Retinal pigment epithelial cell (primary cell): ENCODE results near the gene NID1.

Source experiments
- DNase-seq: peaks from one replicate; pipeline ENCODE4 v3.0.0-alpha.2; 2010; ENCODE audit warnings: low read depth
- H3K4me3 ChIP-seq: 2 replicates; pipeline ENCODE4 v1.5.1; 2011; ENCODE audit warnings: mild to moderate bottlenecking, low read length, control low read depth, moderate library complexity
- TF ChIP-seq, protein P1 (sequence below): conservative IDR thresholded peaks from 2 replicates; pipeline ENCODE4 v1.5.1; 2011; ENCODE audit warnings: low read depth, low read length, control low read depth, inconsistent platforms

Gene NID1

DNA sequence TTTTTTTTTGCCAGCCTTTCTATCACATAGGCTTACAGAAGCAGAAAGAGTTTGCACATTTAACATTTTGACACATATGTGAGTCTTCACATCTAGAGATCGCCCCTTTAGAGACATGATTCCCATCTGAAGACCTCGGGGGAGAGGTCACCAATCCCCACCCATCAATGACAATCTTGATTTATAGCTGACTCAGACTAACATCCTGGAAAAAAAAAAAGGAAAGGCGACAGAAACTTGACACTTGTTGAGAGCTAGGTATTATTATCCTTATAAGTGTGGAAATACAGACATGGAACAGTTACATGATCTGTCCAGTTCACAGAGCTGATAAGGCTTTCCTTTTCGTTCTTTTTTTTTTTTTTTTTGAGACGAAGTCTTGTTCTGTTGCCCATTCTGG, 28.0 kb upstream of the NID1 start:
- H3K4me3 ChIP-seq = no peak overlapping the region
- DNase-seq = no peak
- TF ChIP-seq, protein P1, sequence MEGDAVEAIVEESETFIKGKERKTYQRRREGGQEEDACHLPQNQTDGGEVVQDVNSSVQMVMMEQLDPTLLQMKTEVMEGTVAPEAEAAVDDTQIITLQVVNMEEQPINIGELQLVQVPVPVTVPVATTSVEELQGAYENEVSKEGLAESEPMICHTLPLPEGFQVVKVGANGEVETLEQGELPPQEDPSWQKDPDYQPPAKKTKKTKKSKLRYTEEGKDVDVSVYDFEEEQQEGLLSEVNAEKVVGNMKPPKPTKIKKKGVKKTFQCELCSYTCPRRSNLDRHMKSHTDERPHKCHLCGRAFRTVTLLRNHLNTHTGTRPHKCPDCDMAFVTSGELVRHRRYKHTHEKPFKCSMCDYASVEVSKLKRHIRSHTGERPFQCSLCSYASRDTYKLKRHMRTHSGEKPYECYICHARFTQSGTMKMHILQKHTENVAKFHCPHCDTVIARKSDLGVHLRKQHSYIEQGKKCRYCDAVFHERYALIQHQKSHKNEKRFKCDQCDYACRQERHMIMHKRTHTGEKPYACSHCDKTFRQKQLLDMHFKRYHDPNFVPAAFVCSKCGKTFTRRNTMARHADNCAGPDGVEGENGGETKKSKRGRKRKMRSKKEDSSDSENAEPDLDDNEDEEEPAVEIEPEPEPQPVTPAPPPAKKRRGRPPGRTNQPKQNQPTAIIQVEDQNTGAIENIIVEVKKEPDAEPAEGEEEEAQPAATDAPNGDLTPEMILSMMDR = no peak

DNA sequence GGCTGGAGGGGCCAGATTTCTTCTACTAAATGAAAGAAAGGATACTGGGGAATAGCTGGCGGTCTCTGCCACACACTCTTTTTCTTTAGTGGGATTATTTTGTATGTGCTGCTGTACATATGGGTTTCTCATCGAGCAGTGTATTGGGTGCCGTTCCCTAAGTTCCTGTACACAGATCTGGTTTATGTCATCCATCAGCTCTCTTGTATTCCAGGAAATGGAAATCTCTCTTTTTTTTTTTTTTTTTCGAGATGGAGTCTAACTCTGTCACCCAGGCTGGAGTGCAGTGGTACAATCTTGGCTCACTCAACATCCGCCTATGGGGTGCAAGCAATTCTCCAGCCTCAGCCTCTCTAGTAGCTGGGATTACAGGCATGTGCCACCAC, 27.0 kb upstream of the NID1 start:
- no peak overlapping the region for H3K4me3 ChIP-seq
- no peak for DNase-seq
- TF ChIP-seq, protein P1 = no peak

DNA sequence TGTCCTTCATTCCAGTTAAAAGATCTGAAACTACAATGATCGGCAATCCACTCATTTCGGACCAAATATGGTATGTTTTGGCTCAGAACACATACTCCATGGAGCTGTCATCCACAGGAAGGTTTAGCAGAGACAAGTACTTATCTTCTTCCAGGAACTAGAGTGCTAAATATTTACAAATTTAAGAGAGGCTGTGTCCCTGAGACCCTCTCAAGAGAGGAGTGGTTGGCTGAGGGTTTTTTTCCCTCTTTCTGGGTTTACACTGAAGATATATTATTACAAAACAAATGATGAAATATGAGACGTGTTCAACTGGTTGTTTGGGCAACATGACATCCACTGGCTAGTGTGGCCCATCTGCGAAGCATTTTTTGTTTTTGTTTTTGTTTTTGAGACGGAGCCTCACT, 25.9 kb upstream of the NID1 start:
- TF ChIP-seq, protein P1 = no peak
- H3K4me3 ChIP-seq = no peak overlapping the region
- no peak for DNase-seq

DNA sequence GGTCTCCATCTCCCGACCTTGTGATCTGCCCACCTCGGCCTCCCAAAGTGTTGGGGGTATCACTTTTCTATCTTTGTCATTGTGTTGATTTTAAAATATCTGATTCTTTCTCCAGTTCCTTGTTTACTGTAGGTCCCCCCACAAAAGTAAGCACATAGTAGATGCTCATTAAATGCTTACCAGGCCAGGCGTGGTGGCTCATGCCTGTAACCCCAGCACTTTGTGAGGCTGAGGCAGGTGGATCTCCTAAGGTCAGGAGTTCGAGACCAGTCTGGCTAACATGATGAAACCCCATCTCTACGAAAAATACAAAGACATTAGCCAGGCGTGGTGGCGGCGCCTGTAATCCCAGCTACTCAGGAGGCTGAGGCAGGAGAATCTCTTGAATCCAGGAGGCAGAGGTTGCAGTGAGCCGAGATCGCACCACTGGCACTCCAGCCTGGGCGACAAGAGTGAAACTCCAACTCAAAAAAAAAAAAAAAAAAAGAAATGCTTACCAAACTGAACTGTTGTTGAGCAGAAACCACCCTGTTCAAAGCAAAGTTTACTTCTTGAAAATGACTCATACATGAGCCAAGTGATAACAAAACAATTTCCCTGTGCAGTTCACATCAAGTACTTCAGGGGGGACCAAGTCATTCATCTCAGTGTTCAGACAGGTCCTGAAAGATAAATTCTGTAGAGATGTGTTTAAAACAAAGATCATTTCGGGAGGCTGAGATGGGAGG, 24.3 kb upstream of the NID1 start:
- no peak overlapping the region for H3K4me3 ChIP-seq
- TF ChIP-seq, protein P1 = no peak
- DNase-seq = no peak

DNA sequence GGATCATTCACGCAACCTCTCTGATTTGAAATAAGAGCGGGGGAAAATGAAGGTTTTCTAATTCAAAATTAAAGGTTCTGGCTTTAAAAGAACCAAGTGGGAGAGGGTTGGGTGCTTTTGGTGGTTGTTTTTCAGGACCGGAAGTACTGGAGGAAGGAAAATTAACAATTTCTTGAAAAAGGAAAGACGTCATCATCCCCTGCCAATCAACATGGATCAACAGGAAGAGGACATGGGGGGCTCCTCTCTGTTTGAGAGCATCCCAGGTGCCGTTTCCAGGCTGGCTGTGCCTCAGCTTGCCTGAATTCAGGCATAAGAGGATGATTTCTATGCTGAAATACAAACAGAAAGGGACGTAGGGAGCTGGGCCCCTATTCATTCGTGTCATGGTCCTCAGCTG, 21.6 kb upstream of the NID1 start:
- TF ChIP-seq, protein P1 = no peak

DNA sequence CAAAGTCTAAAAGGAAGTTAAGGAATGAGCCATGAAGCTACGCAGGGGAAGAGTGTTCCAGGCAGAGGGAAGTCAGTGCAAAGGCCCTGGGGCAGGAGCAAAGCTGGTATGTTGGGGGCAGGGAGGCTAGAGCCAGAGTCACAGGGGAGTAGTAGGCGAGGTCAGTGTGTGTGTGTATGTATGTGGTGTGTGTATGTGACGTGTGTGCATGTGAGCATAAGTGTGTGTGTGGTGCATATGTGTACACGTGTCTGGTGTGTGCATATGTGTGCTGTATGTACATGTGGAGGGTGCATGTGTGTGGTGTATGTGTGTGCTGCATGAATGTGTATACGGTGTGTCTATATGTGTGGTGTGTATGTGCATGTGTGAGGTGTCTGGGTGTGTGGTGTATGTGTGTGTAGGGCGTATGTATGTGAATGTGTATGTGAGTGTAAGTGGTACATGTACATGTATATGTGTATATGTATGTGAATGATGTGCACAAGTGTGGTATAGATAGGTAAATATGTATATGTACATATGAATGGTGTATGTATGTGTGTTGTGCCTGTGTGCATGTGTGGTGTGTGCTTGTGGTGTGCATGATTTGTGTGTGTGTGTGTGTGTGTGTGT, 20.8 kb upstream of the NID1 start:
- TF ChIP-seq, protein P1 = no peak
- DNase-seq = no peak
- no peak overlapping the region for H3K4me3 ChIP-seq

More for the DNA sequence above, 21.6 kb upstream of the NID1 start:
- no peak overlapping the region for H3K4me3 ChIP-seq
- no peak for DNase-seq

DNA sequence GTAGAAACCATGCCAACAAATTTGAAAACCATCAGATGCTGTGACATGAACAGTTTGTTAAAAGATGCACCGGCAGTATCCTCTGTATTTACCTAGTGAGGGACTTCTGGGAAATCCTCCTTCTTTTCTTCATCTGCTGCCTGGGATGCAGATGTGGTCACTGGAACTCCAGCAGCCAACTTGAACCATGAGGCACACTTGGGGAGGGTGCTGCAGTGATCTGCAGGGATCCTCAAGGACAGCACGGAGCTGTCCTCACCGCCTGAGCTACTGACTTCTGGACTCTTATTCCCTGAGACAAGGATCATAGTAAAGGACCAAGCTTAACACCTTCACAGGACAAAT, 19.5 kb upstream of the NID1 start:
- no peak overlapping the region for H3K4me3 ChIP-seq
- TF ChIP-seq, protein P1 = no peak
- no peak for DNase-seq
